Activated effector memory CD4-positive, alpha-beta T cell treated with Interleukin-2 at 50 U/mL for 16 hours (primary cell): Measurements from ENCODE around the gene SMAD2.
A peak's percentile ranks its signal among the peaks of the same experiment; 100 is the strongest.
"Not testable (repeated sequence)": the region's sequence is repeated elsewhere in the genome, so short reads cannot be mapped to it uniquely, and the experiment has no call there.

Source experiments
- DNase-seq: peaks from one replicate; pipeline ENCODE4 v3.0.0-alpha.2; 2020

SMAD2 gene

DNA sequence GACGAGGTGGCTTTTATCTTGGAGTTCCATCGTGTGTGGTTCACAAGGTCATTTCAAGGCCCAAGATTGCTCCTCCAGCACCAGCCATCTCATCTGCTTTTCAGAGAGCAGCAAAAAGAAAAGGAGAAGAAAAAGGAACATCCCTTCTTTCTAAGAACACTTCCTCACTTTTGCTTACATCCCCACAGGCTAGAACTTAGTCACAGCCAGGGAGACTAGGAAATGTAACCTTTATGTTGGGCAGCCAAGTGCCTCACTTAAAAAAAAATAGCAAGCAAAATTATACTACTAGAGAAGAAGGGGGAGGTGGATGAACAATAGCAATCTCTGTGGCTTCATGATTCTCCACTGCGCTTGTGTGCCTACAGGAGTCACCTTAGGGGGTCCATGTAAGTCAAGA is 141.8 kb downstream of the SMAD2 start:
- no peak for DNase-seq

DNA sequence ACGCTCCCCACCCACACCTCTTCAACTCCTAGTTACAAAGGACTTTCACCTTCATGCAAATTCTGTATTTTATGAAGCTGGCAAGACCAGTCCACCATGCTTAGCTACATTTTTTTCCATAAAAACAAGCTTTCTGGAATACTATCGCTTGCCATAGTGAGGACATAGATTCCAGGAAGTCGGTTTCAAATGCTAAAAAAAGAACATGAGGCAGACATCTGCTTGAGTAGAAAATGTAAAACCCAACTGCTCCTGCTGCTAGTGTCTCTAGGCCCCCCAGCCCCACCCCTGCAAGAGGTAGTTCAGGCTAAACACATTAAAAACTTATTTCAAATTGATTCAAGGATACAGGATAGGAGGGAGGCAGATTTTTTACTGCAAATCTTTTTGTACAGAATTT is 148.9 kb downstream of the SMAD2 start:
- no peak for DNase-seq

DNA sequence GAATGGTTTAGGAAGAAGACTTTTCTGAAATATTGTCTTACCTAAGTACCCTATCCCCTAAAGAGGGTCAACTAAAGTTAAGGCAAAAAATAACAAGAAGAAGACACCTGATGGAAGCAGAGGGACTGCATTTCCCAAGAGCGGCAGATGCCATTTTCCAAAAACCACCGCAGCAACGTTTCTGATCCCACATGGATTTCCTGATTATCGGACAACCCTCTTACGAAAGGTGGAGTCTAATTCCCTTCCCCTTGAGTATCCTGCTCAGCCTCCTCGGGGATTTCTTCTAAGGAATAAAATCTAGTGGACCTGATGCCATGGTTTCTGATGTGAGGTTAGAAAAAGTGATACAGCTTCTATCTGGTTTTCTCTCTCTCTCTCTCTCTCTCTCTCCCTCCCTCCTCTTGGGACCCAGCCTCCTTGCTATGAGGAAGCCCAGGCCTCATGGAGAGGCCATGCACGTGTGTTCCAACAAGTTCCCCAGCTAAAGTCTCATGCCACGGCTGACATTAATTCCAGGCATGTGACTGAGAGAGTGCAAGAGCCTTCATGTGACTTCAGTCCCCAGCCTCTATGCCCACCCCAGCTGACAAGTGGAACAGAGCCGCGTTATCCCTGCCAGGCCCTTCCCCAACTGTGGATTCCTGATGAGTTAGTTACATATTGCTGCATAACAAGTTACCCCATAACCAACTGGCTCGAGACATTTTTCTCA is 150.3 kb downstream of the SMAD2 start:
- DNase-seq = no peak

DNA sequence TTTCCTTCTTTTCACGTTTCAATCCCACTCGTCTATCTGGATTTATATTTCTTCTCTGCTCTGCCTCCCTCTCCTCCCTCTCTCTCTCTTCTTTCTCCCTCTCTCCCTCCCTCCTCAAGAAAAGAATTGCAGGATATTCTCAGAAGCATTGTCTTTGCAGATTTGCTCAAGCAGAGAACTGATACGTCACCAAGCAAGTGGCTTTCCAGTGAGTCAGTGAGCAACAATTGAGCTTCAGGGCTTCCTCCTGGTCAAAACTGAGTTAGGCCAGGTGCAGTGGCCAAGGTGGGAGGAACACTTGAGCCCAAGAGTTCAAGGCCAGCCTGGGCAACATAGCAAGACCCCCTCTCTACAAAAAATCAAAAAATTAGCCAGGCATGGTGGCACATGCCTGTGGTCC is 151.1 kb downstream of the SMAD2 start:
- no peak for DNase-seq

DNA sequence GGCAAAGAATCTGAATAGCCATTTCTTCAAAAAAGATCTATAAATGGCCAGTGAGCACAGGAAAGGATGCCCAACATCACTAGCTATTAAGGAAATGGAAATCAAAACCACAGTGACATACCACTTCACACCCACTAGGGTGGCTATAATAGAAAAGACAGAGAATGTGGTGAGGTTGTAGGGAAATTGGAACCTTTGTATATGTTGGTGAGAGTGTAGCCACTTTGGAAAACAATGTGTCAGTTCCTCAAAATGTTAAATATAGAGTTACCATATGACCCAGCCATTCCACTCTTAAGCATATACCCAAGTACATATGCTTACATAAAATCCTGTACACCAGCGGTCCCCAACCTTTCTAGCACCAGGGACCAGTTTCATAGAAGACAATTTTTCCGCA is 152.8 kb downstream of the SMAD2 start:
- DNase-seq = no peak

DNA sequence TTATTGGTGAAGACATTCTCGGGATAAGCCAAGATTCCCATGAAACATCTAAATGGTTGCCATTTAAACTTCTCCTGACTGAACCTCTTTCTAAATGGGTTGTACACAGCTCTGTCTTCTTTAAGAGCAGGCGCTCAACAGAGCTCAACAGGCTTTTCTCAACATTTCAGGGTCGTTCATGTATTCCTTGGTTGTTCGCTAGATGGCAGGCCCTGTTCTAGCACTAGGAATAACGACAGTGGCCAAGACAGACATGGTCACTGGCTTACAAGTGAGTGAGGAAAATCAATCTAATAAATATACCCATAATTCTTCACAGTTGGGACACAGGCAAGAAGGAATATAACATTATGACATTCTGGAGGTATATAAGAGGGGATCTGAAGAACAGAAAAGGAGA is 154.5 kb downstream of the SMAD2 start:
- no peak for DNase-seq

DNA sequence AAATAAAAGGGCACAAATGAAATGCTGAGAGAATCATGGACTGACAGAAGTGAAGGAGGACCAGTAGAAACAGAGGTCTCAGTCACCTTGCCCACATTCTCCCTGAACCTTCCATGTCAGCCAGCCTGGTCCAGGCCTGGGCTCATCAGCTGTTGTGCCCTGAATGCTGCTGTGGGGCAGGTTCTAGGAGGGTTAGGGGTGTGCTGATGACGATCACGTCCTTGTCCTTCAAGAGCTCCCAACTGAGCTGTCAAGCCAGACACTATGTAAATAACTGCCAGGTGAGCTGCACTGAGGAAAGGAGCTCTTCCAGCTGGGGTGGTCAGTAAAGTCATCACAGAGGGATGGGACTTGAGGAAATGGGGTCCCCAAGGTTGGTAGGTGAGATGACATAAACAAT is 156.5 kb downstream of the SMAD2 start:
- DNase-seq = no peak

DNA sequence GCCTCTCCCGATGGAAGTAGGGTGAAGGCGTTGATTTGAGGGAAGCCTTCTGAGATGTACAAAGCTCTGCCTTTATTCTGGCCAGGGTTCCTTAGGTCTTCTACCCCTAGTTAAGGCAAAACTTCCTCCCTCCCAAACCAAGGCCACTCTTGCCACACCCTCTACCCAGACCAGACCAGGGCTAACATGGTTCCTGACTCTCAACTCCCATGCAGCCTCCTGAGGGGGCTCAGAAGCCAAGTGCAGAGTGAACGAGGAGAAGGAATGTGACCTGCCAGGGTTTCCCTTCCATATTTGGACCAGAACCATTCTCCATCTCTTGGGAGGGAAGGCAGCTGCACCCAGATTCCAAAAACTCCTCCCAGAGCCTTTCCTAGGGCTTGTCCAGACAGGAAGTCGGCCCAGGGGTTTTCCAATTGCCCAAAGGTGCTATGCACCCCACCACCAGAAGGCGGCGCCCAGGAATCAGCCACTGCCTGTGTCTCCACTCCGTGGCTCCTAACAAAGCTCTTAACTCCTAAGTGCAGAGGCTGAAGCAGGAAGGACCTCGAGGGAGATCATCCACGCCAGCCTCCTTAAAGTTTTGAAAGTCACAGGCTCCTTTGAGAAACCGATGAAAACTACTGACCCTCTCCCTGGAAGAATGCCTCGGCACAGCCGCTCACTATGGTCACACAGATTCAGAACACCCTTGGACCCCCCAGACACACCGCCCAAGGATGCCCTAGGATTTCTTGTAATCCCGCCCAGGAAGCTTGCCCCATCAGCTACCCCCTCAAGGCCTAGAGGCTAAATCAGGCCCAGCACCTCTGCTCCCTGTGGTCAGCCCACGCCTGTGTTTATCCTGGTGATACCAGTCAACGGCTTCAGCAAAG is 157.8 kb downstream of the SMAD2 start:
- peak; percentile 20 for DNase-seq

DNA sequence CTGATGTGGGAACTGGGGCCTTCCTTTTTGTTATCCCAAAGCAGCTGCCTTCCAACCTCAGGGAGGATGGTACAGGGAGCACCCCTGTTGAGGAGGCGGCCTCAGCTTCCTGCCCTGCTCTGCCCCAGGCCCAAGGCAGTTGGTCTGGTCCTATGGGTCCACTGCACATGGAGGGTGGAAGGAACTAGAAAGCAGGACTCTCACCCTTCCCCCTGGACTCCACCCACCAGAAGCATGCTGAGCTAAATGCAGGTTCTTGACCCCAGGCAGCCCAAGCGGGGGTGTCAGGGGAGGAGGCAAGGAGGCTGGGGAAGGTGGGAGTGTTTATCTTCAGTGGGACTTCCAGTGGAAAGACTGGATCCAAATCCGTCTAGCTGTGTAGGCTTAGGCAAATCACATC is 158.5 kb downstream of the SMAD2 start:
- DNase-seq = no peak

DNA sequence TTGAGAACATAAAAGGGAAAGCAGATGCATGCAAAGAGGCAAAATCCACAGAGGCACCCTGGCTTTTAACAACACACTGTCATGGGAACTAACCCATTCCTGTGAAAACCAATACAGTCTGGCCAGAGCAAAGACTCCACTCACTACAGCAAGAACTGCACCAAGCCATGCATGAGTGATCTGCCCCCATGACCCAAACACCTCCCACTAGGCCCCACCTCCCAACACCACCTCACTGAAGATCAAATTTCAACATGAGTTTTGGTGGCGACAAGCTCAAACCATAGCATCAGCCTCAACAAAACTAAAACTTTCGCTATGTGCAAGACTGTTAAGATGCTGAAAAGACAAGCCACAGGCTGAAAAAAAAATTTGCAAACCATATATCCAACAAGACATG is 162.8 kb downstream of the SMAD2 start:
- DNase-seq = no peak

DNA sequence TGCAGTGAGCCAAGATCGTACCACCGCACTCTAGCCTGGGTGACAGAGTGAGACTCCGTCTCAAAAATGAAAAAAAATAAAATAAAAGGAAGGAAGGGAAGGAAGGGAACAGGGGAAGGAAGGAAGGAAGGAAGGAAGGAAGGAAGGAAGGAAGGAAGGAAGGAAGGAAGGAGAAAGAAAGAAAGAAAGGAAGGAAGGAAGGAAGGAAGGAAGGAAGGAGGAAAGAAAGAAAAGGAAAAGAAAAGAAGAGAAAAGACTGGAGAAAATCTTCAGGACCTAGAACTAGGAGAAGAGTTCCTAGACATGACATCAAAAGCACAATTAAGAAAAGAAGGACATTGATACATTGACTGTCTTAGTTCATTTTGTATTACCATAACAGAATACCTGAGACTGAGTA is 163.3 kb downstream of the SMAD2 start:
- DNase-seq = not testable (repeated sequence)
